ENCODE results near the gene FYTTD1.

The FYTTD1 gene

DNA sequence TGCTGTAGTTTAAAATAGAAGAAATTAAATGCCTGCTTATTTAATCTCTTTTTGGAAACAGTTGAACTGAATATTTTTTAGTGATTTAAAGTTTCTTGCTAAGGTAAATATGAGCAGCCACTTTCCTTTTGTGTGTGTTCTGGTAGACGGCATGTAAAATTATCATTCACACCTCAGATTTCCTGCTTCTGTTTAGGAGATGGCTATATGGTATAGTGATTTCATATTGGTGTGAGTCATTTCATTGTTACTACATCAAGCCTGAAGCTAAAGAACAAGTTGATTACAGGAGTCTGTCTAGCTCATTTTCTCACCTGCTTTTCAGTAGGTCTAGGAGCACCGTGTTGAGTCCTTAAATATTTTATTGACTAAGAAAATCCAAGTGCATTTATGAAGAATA is 43.6 kb downstream of the FYTTD1 start:
- no peak for DNase-seq

DNA sequence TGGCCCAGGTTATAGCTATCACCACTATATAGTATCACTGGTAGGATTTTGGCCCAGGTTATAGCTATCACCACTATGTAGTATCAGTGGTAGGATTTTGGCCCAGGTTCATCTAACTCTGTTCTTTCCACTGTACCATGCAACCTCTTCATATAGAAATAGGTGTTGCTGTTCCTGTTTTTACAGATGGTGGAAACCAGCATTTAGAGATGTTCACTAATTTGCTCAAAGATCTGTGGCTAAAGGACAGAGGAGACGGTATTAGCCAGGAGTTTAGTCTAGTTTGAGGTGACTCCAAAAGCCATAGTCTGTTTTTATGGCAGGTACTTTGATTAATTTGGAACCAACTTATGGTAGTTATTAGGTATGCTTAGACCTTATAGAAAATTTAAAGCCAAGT is 44.4 kb downstream of the FYTTD1 start:
- DNase-seq = no peak

DNA sequence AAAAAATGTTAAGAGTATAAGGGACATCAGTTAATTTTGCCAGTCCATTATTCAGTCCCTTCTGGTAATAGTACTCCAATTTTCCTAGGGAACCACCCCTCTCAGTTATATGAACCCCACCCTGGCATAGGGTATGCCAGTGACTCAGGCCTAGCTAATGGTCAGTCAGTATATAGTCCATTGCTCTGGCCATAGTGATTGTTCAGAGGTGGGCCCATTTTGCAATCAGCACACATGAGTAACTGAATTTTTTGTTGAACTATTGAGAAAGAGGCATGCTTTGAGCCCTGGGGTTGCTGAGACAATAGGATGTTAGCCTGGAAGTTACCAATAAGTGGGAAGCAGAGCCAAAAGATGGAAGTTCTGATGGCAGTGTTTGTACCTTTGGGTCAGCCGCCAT is 45.5 kb downstream of the FYTTD1 start:
- DNase-seq = no peak

DNA sequence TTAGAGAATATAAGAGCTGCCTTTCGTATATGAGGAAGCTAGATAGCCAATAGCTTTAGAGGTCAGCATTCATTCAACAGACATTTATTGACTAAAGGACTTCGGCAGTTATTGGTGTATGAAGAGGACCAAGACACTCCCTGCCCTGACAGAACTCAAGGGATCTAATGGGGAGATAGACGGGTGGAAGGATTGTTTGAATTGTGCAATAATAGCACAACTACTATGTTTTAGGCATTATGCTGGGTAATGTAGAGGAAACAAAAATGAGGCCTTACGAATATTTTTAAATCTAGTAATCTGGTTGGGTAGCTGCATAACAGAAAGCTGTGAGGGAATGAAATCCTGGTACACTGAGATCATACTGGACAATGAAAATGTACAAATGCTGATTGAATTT is 46.4 kb downstream of the FYTTD1 start:
- no peak for DNase-seq

DNA sequence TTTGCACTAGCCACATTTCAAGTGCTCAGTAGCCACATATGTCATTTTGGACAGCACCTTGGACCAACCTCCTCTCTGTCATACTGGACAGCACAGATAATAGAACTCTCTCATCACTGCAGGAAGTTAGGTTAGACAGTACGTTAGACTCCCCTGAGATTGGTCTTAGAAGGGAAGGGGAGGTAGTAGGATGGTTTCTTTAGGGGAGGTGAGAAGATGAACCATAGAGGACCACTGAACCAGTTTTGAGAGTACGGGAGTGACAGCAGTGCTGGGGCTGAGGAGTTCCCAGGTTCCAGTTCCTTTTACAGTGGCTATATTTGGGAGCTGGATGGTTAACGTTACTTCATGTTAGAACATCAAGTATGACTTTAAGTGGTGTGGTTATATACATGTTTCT is 49.2 kb downstream of the FYTTD1 start:
- DNase-seq = no peak

DNA sequence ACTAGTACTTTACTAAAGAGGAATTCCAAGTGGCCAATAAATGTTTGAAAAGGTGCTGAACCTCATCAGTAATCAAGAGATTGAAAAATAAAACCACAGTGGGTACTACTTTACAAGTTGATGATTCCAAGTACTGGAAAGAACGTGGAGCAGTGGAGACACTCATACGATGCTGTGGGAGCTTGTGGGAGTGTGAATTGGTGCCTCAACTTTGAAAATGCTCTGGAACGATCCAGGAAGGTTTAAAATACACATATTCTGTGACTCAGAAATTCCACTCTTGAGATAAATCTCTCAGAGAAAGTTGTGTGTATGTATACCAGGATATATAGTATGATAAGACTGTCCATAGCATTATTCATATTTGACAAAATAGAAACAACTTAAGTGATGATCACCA is 50.7 kb downstream of the FYTTD1 start:
- no peak for DNase-seq

DNA sequence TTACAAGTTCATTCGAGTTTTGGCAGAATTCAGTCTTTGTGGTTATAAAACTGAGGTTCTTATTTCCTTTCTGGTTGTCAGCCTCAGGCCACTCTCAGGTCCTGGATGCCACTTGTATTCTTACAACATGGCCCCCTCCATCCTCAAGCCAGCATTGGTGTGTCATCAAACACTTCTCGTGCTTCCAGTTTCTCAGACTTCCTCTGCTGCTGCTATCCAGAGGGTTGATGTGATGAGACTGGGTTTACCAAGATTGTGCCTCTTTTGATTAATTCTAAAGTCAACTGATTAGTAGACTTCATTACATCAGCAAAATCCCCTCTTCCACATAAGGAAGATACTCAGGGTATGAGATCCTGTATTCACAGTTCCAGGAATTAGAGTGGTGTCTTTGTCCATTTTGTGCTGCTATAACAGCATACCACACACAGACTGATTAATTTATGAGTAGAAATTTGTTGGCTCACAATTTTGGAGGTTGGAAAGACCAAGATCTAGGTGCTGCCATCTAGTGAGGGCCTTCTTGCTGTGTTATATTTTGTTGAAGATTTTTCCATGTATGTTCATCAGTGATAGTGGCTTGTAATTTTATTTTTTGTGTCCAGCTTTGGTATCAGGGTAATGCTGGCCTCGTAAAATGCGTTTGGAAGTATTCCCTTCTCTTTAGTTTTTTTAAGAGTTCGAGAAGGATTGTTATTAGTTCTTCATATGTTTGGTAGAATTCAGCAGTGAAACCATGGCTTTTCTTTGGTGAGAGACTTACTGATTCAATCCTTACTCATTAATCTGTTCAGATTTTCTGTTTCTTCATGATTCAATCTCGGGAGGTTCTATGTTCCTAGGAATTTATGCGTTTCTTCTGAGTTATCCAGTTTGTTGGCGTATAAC is 52.5 kb downstream of the FYTTD1 start:
- DNase-seq = peak; percentile 19

DNA sequence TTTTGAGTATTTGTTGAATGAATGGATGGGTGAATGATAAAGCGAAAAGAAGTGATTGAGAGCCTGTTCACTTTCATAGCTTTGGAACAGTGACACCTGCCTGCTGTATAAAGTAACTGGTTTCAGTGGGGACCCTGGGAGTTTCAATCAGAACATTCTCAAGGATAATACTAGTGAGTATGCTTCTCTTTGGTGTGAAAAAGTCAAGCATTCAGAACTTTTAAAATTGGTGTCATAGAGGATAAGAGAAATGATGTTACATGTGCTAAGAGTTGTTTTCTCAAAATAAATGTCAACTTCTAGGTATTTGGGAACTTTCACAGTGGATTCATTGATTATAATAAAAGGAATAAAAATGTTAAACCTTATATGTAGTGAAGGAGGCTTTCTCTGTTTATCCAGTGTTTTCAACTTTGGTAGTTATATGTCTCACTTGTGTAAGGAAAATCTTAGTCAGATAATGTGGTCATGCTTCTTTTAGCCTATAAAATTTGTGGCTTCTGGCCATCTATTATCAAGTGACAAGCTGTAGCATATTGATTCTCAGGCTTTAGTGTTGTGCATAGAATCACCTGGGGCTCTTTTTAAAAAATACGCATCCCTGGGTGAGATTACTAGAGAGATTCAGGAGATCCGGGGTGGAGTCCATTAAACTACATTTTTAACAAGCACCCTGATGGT is 53.2 kb downstream of the FYTTD1 start:
- no peak for DNase-seq

DNA sequence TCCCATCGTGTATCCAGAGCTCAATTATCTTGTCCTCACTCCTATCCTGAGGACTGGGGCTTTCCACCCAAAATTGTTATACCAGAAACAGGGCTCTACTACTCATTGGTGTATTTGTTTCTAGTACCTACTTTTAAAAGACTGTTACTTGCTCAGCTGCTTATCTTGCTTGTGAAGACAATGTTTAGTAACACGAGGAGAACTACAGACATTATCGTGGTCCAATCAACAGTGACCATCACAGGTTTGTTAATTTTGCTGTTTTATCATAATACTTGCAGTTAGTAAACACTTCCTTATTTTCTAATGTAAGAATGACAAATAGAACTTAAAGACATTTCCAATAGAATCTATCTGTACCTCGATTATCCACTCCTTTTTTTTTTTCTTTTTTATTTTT is 54.8 kb downstream of the FYTTD1 start:
- no peak for DNase-seq

DNA sequence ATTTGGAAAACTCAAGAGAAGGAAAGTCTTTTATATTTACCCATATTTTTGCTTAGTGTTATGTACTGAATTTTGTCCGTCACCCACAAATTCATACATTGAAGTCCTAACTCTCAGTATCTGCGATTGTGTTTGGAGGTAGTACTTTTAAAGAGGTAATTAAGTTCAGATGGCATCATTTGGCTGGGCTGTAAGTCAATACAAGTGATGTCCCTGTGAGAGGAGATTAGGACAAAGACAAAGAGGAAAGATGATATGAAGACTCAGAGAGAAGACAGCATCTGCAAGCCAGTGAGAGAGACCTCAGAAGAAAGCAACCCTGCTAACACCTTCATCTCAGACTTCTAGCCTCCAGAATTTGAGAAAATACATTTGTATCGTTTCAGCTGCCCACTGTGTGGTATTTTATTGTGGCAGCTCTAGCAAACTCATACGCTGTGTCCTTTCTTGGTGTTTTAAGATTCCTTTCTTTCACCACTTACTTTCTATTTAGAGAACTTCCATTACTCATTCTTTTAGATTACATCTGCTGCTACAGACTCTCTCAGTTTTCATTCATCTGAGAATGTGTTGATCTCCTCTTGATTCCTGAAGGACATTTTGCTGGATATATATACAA is 58.4 kb downstream of the FYTTD1 start:
- no peak for DNase-seq

DNA sequence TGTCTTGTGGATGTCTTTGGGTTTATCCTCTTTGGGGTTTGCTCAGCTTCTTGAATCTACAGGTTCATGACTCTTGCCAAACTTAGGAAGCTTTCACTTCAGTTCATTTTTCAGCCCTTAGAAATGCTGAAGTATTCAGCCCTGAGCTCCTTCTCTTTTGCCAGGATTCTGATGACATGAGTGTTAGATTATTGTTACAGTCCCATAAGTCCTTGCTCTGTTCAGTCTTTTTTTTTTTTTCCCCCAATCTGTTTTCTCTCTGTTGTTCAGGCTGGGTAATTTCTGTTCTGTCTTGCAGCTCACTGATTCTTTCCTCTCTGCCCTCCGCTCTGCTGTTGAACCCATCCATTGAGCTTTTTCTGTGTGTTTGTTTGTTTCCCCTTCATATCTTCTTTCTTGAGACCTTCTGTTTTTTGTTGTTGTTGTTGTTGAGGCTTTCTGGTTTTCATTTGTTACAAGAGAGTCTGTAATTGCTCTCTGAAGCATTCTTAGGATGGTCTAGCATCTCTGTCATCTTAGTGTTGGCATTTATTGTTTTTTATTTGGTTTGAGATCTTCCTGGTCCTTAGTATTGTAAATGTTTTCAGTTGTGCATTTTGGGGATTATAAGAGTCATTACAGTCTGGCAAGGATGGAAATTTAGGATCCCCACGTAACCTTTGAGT is 59.8 kb downstream of the FYTTD1 start:
- DNase-seq = no peak

DNA sequence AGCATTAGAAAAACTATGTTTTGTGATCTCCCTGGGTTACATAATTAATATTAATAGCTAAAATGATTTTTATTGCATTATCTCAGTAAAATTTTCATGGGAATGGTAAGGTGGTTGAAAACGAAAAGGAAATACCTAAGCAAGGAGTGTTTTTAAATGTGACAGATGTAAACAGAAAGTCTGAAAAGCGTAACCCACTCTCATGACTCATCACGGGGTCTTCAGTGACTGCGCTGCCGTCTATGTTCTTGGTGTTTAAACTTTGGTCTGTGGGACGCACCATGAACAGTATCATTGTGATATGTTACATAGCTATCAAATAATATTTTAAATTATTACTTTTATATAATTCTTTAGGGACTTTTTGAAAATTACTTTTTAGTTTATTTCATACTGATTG is 61.2 kb downstream of the FYTTD1 start:
- DNase-seq = no peak

DNA sequence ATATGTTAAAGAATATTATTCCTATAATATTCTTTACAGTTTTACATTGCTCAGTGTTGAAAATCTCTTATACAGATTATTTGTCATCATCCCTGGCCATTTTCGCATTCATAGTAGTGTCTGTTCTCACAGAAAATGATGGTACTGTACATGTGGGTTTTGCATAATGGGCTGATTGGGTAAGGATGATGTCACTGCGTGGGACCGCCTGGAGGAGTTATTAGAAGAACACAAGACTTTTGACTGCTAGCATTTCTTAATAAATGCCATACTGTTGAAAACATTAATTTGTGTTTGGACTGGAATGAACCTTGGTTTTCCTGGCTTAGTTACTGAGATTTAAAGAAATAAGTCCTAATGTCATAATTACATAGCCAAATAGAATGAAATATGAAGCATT is 61.7 kb downstream of the FYTTD1 start:
- no peak for DNase-seq

DNA sequence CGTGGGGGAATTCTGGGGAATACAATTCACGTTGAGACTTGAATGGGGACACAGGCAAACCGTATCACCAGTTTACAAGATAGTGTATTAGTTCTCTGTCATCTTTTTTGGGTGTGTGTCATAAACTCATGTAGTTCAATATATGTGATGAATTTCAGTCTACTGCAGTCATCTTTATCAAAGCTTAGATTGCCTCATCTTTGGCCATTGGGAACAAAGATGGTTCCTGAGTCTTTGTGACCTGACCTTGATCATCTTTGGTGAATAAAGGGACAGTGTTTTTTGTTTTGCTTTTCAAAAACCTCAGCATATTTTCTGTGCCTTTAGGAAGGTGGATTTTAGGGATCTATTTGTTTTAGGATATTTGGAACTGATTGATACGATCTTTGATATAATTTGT is 64.7 kb downstream of the FYTTD1 start:
- DNase-seq = no peak

DNA sequence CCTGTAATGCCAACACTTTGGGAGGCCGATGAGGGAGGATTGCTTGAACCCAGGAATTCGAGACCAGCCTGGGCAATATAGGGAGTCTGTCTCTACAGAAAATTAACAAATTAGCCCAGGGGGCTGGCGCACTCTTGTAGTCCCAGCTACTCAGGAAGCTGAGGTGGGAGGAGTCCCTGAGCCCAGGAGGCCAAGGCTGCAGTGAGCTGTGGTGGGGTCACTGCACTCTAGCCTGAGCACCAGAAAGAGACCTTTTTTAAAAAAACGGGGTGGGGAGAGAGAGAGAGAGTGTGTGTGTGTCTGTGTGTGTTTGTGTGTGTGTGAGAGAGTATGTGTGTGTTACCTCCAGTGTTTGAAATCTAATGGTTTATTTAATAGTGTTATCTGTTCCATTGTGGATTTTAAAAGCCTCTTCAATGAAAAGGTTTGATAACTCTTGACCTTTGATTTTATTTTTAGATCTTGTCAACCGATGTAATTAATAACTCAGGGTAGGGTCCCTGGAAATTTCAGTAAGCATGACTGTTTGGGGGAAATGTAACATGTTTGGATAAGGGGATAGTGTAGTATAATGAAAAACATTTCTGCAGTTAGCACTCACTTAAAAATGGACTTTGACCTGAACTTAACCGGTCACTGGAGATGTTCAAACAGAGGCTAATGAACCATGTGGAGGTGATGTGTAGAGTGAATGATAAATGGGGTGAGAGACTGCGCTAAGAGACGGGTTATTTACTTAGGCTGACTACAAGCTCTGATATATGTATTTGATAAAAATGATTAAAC is 71.1 kb downstream of the FYTTD1 start:
- no peak for DNase-seq

DNA sequence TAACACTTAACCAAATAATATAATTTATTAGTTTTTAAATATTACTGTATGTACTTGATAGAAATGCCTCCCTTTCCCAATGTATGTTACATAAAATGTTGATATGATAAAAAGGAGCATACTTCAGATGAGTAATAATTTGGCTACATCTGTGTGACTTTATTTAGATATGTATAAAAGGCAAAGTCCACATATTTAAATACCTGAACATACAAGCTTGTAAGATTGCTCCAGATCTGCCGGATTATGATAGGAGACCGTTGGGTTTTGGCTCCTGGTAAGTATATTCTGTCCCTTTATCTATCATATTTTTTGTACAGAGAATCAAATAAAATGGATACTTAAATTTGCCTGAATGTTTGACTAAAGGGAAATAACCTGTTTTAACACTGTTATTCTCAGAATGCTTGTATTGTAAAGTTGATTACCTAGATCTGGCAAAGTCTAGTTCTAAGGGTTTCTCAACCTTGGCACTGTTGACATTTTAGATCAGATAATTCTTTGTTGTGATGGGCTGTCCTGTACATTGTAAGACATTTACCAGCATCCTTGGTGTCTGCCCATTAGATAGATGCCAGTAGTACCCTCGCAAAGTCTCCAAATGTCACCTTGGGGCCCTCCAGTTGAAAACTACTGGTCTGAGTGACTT is 79.8 kb downstream of the FYTTD1 start:
- DNase-seq = no peak

DNA sequence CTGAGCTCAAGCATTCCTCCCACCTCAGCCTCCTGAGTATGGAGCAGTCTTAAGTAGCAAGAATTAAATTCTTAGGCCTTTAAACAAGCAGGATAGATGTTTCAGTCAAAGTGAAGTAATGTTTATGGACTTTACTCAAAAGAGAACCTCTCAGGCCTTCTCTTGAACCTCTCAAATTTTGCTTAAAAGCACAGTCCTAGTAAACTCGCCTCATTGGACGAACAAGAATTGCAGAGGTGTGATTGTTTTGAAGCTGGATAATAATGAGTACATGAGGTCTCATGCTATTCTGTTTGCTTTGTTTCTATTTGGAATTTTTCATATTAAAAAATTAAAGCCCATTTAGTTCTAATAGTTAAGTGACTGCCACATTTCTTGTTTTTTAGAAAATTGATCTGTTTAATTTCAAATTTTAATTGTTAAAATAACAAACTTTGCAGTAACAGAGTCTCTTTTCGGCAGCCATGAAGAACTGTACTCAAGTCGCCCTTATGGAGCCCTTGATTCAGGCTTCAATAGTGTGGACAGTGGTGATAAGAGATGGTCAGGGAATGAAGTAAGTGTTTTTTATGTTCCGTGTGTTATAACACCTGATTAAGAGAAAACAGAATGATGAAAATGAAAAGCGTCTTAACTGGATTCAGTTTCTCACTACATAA is 80.8 kb downstream of the FYTTD1 start:
- no peak for DNase-seq

DNA sequence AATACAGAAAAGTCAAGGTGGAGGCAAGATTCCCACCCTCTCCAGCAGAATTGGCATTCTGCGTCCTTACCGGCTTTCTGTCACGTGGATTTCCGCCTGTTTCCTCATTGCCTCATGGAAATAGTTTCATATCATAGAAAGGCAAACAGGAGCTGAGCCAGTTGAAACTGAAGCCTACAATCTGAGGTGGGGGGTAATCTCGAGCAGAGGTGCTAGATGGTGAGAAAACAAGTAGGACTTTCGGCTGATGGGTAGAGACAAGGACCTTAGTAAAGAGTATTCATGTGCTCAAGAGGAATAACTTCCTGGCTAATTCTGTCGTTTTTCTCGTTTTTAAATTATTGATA is 81.3 kb downstream of the FYTTD1 start:
- DNase-seq = no peak

DNA sequence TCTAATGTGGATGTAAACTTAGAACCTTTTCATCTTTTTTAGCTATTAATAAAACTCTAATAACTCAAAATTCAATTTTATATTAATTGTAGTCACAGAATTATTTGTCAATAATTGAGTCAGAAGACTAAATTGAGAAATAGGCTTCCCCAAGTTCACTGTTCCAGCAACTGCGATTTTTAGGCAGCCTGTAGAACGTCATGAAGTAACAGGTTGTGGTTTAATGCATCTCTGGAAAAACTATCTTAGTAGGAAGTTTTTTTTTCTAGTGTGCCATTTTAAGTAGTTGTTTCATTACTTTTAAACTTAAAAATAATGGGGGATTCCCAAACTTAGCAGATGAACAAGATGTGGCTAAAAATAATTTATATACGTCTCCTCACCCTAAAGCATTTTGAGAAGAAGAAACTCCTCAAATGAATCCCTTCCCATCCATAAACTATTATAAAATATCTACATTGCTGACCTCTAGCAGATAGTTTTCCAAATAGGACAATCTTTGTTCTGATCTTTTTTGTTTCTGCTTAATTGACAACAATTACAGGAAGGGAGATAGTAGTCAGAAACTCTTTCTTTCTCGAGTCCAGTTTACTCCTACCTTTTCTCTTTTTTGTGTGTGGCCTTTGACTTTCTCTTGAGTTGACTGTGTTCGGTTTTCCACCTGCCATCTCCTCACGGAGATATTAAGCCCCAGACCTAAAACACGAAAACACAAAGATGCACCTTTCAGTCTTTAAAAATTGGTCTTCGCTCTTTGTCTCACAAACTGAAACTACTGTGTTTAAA is 84.4 kb downstream of the FYTTD1 start:
- DNase-seq = no peak

DNA sequence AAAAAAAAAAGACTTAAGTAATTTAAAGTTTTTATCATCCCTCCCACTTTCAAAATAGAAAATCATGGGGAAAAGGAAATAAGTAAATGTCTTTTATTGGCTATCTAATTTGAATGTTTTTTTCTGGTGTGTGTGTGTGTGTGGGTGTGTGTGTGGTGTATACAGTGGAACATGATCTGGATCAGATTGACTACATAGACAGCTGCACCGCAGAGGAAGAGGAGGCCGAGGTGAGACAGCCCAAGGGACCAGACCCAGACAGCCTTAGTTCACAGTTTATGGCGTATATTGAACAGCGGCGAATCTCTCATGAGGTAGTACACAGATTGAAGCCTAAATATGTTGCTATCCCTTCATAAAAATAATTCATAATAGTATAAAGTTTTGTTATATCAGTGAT is 85.8 kb downstream of the FYTTD1 start:
- no peak for DNase-seq

DNA sequence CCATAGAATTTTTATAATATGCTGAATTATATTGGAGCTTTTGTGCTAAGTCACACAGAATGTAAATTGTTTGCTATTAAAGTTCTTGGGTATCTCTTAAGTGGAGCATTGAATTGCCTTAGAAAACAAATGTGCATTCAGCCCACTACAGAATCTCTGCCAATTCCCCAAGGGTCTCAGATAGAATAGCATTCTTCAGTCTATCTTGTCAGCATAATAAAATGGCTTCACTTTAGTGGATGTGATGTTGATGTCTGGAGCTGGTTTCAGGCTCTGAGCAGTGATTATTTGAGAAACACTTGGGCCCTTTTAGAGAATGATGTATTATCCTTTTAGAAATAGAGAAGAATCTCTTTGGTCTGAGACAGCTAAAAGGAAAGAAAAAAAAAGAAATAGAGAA is 86.6 kb downstream of the FYTTD1 start:
- no peak for DNase-seq

Measured in effector CD4-positive, alpha-beta T cell (primary cell).